Ascending aorta (tissue), 2 donors: ENCODE results near the gene MRPS26. TPM values are rescaled to one million over a fixed set of nuclear protein-coding genes. Genes with fewer than 3 reads are reported as not detected.
A peak's percentile ranks its signal among the peaks of the same experiment; 100 is the strongest.

Experiments used
- DNase-seq, 2 donors: peaks; one replicate each; pipeline ENCODE4 v3.0.0-alpha.2; 2019; ENCODE audit warnings: low spot score in 2 of 2
- H3K27ac ChIP-seq, 2 donors: fragments of 200-600 bp; sonication (generic); one replicate each; pipeline ENCODE4 v1.5.1; 2016 to 2017; ENCODE audit warnings: mild to moderate bottlenecking in 1 of 2
- H3K27me3 ChIP-seq: fragments of 200-600 bp; sonication (generic); one replicate; pipeline ENCODE4 v1.5.1; 2017
- H3K36me3 ChIP-seq, 2 donors: fragments of 200-600 bp; sonication (generic); one replicate each; pipeline ENCODE4 v1.5.1; 2016
- H3K4me1 ChIP-seq, 2 donors: fragments of 200-600 bp; sonication (generic); one replicate each; pipeline ENCODE4 v1.5.1; 2016 to 2017; ENCODE audit warnings: mild to moderate bottlenecking in 1 of 2
- H3K4me3 ChIP-seq, 2 donors: fragments of 200-600 bp; sonication (generic); one replicate each; pipeline ENCODE4 v1.5.1; 2016 to 2017; ENCODE audit warnings: mild to moderate bottlenecking in 1 of 2
- H3K9me3 ChIP-seq, 2 donors: fragments of 200-600 bp; sonication (generic); one replicate each; pipeline ENCODE4 v1.5.1; 2016
- CTCF ChIP-seq, 3 experiments: fragments of 200-600 bp in 2 of 3; fragments of 450-650 bp in 1 of 3; sonication (generic) in 2 of 3; IDR thresholded peaks; one replicate each; pipeline ENCODE4 v1.5.1; 2016 to 2019; ENCODE audit warnings: antibody characterized with exemption in 3 of 3, mild to moderate bottlenecking in 1 of 3, moderate library complexity in 1 of 3
- intact Hi-C: fragments of 100-400 bp; cut with DNase I; formaldehyde crosslinking; loops from one replicate; pipeline ENCODE4 v1.15.1; 2023
- total RNA-seq: library from RNA; depleted of rRNA; stranded (reverse); fragments of >200 nt; gene quantifications from one replicate; pipeline ENCODE4 v1.1.0, GENCODE V29; 2016

The MRPS26 gene
- total RNA-seq, 1 donor from 2014 or later, result 56.4 TPM

DNA sequence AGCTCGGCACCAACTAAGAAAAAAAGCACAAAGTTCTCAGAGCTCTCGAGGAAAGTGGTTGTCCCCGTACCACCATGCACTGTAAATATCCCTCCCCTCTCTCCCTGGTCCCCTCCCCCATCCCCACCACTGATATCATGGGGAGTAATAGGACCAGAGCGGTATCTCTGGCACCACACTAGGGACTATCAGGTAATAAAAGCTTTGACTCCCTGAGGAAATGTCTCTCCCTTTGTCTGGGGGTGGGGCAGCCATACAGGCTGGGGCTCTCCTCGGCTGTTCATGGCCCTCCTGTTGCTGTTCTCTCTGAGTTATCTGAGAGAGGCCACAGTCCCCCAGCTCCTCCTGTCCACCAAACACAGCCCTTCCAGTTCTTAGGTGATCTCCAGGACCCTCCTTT, 7.4 kb upstream of the MRPS26 start:
- Histone ChIP-seq H3K27ac (no peak overlapping the region), H3K4me1 (peaks cover 0 to 13% of the 10 kb centered on the region in 2 donors), H3K27me3 (no peaks in the 10 kb centered on the region), H3K36me3 (peaks cover 43 to 51% of the 10 kb centered on the region in 2 donors), H3K4me3 (no peak overlapping the region), H3K9me3 (no peaks in the 10 kb centered on the region)
- DNase-seq, result no peak
- intact Hi-C loops, result no loop called here
- TF ChIP-seq CTCF (IDR thresholded peaks at IDR 0.05), result no peak

DNA sequence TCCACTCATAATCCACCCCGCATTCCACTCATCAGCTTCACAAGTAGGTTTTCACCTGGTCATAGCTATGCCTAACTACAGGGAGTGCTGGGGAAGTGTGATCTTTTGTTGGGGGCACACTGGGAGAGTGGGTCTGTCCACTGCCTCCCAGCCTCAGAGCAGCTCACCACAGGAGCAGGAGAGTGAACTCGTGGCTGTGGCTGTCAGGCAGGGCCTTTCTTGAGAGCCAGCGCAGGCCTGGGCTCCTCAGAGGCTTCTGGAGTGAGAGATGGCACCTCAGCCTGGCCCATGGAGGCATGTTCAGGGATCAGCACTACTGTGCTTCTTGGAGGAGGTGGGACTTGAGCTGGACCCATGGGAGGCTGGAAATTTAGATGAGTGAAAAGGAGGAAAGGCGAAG, 6.4 kb upstream of the MRPS26 start:
- no peak for TF ChIP-seq CTCF (IDR thresholded peaks at IDR 0.05)
- Histone ChIP-seq H3K4me1 (peaks cover 0 to 13% of the 10 kb centered on the region in 2 donors), H3K9me3 (no peaks in the 10 kb centered on the region), H3K27ac (no peak overlapping the region), H3K27me3 (no peaks in the 10 kb centered on the region), H3K36me3 (peaks cover 43 to 51% of the 10 kb centered on the region in 2 donors), H3K4me3 (no peak overlapping the region)
- DNase-seq, result no peak
- intact Hi-C loops, result no loop called here

- Histone ChIP-seq H3K36me3 (peaks cover 40 to 50% of the 10 kb centered on the region in 2 donors), H3K9me3 (no peaks in the 10 kb centered on the region), H3K27me3 (no peaks in the 10 kb centered on the region), H3K4me3 (no peak overlapping the region), H3K27ac (no peak overlapping the region), H3K4me1 (peaks cover 0 to 13% of the 10 kb centered on the region in 2 donors)
- DNase-seq, result no peak
- intact Hi-C loops, result loop anchor here (10.0 kb wide), 5 partner anchors 195 to 1145 kb away; partner anchors contain the start of genes DNAAF9, IDH3B, PCED1A and SIRPA
- TF ChIP-seq CTCF (IDR thresholded peaks at IDR 0.05), result no peak
Measured at GRCh38 chr20:3040086-3040485, 5.8 kb upstream of the MRPS26 start.

DNA sequence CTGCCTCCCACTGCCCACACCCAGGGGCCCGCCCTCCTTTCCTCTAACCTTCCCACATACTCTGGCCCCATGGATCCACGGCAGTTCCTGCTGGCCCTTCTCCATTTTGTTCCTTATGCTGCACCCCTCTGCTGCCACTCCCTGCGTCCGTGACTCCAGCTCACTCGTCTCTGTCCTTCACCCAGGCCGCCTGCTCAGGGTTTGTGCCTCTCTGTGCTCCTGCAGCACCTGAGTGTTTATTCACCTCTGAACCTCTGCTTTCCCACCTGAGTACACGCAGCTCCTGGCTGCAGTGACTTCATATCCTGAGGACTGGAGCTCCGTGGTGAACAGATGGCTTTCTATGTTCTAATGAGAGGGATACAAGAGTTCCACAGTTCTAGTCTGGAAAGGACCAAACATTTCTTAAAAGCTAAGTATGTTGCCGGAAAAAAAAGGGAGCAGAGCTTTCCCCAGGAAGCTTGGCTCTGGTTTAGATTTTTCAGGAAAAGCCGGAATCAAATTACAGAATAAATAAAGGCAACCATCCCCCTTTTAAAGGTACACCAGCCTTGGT, 3.9 kb upstream of the MRPS26 start:
- no peaks in the 10 kb centered on the region for H3K9me3 ChIP-seq
- no peak for DNase-seq
- no peak overlapping the region for H3K4me3 ChIP-seq
- peaks cover 23 to 32% of the 10 kb centered on the region in 2 donors for H3K36me3 ChIP-seq
- H3K4me1 ChIP-seq, result peaks cover 5 to 13% of the 10 kb centered on the region in 2 donors
- TF ChIP-seq CTCF (IDR thresholded peaks at IDR 0.05), result no peak
- H3K27me3 ChIP-seq, result no peaks in the 10 kb centered on the region
- H3K27ac ChIP-seq, result peak overlapping the region; percentile 71 to 82
- intact Hi-C loops, result loop anchor here (10.0 kb wide), 5 partner anchors 197 to 1147 kb away; partner anchors contain the start of genes DNAAF9, IDH3B, PCED1A and SIRPA

- Histone ChIP-seq H3K27ac (peak overlapping the region; percentile 71 to 82), H3K36me3 (peaks cover 17 to 28% of the 10 kb centered on the region in 2 donors), H3K9me3 (no peaks in the 10 kb centered on the region), H3K4me3 (no peak overlapping the region), H3K27me3 (no peaks in the 10 kb centered on the region), H3K4me1 (peaks cover 7 to 20% of the 10 kb centered on the region in 2 donors)
- TF ChIP-seq CTCF (IDR thresholded peaks at IDR 0.05), result no peak
- peak in 1 of 2 donors; percentile 67 for DNase-seq
- intact Hi-C loops, result loop anchor here (10.0 kb wide), 5 partner anchors 198 to 1148 kb away; partner anchors contain the start of genes DNAAF9, IDH3B, PCED1A and SIRPA
Measured at GRCh38 chr20:3042625-3043024, 3.2 kb upstream of the MRPS26 start.
